Measurements from ENCODE around the gene PSME2. TPM values are rescaled to one million over a fixed set of nuclear protein-coding genes. Genes with fewer than 3 reads are reported as not detected.

The PSME2 gene
- total and polyA plus RNA-seq, 10 of the 15 experiments (the other 5 are each of a cell fraction or from before 2014, with no cell fraction given) = 510 to 3,542 (median 913) TPM

DNA sequence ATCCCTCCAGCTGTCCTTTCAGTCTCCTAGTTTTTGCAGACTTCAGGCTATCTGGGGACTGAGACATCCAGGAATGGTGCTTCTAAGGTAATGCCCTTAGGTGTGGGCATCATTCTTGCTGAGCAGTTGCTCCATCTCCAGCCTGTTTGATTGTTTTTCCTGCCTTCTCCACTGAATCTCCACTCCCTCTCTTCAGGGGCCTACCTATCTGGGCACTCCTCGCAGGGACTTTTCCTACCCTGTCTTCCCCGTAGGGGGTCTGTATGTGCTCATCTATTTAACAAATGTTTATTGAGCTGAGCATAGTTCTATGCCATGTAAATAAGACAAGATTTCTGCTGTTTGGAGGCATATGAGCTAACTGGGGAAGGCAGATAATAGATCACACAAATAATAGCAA, 13.4 kb downstream of the PSME2 start:
- Histone ChIP-seq H3K9ac (ENCODE audit: control insufficient read depth, insufficient read depth, low read length) (no peak overlapping the region), H3K4me1 (ENCODE audit: control insufficient read depth, insufficient read depth, low read length) (peaks cover 26% of the 10 kb centered on the region), H3K9me3 (replicated peaks; ENCODE audit: control insufficient read depth, insufficient read depth, low read length) (no peaks in the 10 kb centered on the region), H3K27me3 (replicated peaks in 1 of 2; ENCODE audit: control insufficient read depth in 2 of 2, insufficient read depth in 2 of 2, low read length in 1 of 2) (no peaks in the 10 kb centered on the region), H2AFZ (ENCODE audit: control insufficient read depth, low read depth, low read length) (no peak overlapping the region), H3K79me2 (ENCODE audit: control insufficient read depth, insufficient read depth, low read length) (peaks cover 23% of the 10 kb centered on the region), H3K27ac (ENCODE audit: control insufficient read depth, insufficient read depth) (no peak overlapping the region), H3K4me3 (no peak overlapping the region), H4K20me1 (ENCODE audit: control insufficient read depth, insufficient read depth) (no peaks in the 10 kb centered on the region), H3K4me2 (ENCODE audit: control insufficient read depth, insufficient read depth) (no peak overlapping the region), H3K36me3 (ENCODE audit: control insufficient read depth in 2 of 2, insufficient read depth in 2 of 2, low read length in 1 of 2) (peaks cover 2 to 5% of the 10 kb centered on the region in 2 experiments; a peak in 3 of 4 replicates)
- FAIRE-seq (no peak), DNase-seq (ENCODE audit: low read depth, low spot score) (no peak), ATAC-seq (no peak)
- BruUV-seq (replicated peaks) = no TSS peak
- RAD21 ChIA-PET (ENCODE audit: unreplicated experiment) = interaction anchor here (1.3 kb wide), 1 partner anchor 13 kb away, joined by 6 read pairs; the partner anchor contains the start of gene PSME2
- intact Hi-C loops (cut with micrococcal nuclease; ENCODE audit: unreplicated experiment) = no loop called here
- TF ChIP-seq HDAC2 (IDR thresholded peaks at IDR 0.05) (no peak), POLR2AphosphoS5 (IDR thresholded peaks at IDR 0.05; ENCODE audit: low read length) (no peak), EP300 (IDR thresholded peaks at IDR 0.05; ENCODE audit: borderline replicate concordance in 1 of 2, control insufficient read depth in 1 of 2, low read depth in 2 of 2, low read length in 2 of 2) (no peak), SMARCA5 (IDR thresholded peaks at IDR 0.05) (no peak), SMAD1 (IDR thresholded peaks at IDR 0.05; ENCODE audit: low read depth, partially characterized antibody) (no peak)
- TF ChIP-seq, protein P1, sequence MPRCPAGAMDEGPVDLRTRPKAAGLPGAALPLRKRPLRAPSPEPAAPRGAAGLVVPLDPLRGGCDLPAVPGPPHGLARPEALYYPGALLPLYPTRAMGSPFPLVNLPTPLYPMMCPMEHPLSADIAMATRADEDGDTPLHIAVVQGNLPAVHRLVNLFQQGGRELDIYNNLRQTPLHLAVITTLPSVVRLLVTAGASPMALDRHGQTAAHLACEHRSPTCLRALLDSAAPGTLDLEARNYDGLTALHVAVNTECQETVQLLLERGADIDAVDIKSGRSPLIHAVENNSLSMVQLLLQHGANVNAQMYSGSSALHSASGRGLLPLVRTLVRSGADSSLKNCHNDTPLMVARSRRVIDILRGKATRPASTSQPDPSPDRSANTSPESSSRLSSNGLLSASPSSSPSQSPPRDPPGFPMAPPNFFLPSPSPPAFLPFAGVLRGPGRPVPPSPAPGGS (IDR thresholded peaks at IDR 0.05; ENCODE audit: borderline replicate concordance, insufficient read depth, low read depth, low read length, poor library complexity, severe bottlenecking) = no peak
- in situ Hi-C loops (cut with MboI) = no loop called here
- 96% methylated on average over 2 of the region's 2 CpGs for WGBS (ENCODE audit: insufficient coverage, insufficient replicate concordance, low lambda C conversion rate, missing lambda C conversion rate)
- CTCF ChIA-PET = interaction anchor here (1.2 to 1.7 kb wide), 3 partner anchors 9 to 42 kb away, joined by 4 to 8 read pairs (median 5); no protein-coding TSS in a partner anchor
- POLR2A ChIA-PET = interaction anchor here (0.7 to 11.6 kb wide), 2 partner anchors 11 to 40 kb away, joined by 5 to 276 read pairs; partner anchors contain the start of genes DCAF11 and NRL
- SMC1A ChIA-PET (ENCODE audit: uncharacterized antibody, unreplicated experiment) = interaction anchor here (0.9 to 7.7 kb wide), 3 partner anchors 12 to 19 kb away, joined by 3 to 70 read pairs (median 3); partner anchors contain the start of genes DCAF11 and NRL
